Measurements from ENCODE around the gene SHISAL1.

Gene SHISAL1

GRCh38 chr22:44298406-44299091 is 14.2 kb downstream of the SHISAL1 start:
- no peak for DNase-seq

- DNase-seq = no peak
Measured at GRCh38 chr22:44297470-44298061, 15.2 kb downstream of the SHISAL1 start.

DNA sequence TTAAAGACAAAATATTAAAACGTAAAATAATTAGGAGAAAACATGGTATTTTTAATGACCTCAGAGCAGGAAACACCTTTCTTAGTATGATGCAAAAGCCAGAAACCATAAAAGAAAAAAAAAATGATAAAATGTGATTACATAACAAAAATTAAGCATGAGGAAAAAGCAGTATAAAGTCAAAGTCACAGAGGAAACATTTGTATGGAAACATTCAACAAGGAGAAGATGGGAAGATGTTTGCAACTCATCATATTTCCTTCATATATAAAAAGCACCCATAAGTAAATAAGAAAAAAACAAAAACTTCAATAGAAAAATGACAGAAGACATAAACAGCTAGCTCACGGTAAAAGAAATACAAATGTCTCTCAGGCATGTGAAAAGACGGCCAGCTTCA is 17.3 kb downstream of the SHISAL1 start:
- no peak for DNase-seq

DNA sequence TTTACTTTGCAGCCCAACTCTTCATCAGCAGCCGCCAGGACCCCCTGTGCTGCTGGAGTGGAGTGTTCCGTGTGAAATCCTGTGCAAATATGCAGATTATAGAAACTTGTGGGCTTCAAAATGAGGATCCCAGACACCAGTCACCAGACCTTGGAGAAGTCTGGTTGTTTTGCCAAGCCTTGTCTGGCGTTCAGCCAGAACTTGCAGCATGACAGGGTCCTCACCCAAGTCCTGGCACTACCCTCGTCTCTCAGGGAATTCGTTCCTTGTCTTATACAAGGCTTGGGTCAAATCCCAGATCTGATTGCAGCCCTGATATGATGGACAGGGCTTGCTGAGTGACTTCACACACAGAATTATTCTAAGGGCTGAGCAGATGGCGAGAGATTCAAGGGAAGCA is 18.9 kb downstream of the SHISAL1 start:
- DNase-seq = no peak

DNA sequence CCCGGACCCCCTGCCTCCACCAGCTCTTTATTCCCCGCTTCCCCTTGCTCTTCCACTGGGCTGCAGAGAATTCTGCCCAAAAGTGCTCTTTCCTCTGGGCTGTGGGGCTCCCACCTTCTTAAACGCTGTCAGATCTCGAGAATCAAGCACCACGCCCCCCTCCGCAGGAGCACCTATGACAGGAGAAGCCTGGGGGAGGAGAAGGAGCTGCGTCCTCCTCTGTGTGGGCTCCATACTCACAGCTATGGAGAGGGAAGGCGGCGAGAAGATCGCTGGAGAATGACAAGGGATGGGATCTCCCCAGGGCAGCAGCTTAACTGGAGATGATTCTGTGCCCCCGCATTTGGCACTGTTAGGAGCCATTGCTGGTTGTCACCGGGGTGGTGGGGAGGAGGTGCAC is 19.7 kb downstream of the SHISAL1 start:
- DNase-seq = no peak

GRCh38 chr22:44292521-44292920 is 20.2 kb downstream of the SHISAL1 start:
- no peak for DNase-seq

- DNase-seq = no peak
Measured at GRCh38 chr22:44291674-44292360, 20.9 kb downstream of the SHISAL1 start.

- DNase-seq = no peak
Measured at GRCh38 chr22:44291265-44291664, 21.5 kb downstream of the SHISAL1 start.

- DNase-seq = no peak
Measured at GRCh38 chr22:44289414-44290171, 23.2 kb downstream of the SHISAL1 start.

DNA sequence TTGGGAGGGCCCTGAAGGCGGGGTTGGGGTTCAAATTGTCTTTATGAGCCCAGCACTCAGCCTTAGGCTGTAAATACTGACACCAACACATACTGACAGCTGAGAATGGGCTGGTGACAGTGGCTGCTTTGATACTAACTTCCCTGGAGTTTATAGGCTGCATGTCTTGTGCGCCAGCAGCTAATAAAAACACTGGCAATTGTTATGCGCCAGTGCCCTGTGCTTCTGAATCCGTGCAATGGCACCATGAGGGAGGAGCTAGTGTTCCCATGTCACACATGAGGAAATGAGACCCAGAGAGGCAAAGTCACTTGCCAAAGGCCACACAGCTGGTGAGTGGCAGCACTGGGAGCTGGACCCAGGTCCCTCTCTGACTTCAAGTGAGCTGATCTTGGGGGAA is 23.8 kb downstream of the SHISAL1 start:
- no peak for DNase-seq

DNA sequence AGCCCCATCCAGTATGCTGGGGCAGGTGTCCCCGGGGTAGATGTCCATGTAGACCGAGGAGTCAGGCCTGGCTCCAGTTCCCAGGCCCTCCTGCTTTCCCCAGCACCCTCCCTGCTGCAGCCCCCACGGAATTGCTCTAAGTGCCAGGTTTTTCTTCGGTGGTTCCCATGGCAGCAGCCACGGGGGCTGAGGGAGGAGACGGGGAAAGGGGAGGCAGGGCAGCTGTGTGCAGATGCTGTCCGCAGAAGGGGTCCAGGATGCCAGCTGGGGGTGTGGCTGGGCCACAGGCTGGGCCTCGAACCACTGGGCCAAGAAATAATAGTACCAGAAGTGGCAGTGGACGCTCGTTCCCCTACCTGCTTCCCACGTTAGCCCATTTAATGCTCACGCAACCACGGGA is 25.0 kb downstream of the SHISAL1 start:
- no peak for DNase-seq

DNA sequence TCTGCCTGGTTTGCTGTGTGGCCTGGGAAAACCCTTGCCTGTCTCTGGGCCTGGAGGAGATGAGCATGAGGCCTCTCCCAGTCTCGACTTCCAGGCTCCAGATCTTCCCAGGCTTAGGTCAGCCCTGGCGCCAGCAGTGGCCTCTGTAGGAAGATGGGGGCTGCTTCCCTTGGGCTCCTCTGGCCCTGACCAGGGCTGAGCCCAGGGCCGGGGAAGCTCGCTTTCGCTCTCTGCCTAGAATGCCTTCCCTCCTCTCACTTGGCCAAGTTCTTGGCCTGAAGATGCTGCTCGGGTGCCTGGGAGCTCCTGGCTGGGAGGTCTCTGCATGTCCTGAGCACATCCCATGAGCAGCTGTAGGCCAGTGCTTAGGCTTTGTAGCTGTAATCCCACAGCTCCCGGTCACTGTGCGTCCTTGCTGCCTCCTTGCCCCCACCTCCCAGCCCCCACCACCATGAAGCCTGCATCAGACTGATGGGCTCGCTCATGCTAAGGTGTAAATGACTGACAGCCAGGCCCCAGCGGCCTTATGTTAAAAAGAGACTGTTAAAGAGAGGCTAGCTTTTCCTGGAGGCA is 25.5 kb downstream of the SHISAL1 start:
- DNase-seq = no peak

DNA sequence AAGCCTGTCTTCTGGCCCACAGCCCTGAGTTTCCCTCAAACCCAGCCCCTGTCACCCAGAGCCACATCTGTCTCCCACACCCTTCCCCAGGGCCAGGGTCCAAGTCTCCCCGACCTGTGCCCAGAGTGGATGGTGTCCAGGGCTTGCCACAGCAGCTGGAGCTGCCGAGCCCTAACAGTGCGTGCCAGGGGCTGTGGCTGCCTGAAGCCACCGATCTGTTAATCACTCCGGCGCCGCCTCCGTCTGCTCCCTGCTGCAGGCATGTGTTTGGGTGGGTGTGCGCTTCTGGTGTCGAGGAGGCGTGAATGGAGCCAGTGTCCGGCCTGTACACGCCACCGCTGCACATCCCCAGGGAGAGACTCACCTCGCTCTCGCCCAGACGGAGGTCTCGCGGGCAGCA is 26.1 kb downstream of the SHISAL1 start:
- DNase-seq = no peak

DNA sequence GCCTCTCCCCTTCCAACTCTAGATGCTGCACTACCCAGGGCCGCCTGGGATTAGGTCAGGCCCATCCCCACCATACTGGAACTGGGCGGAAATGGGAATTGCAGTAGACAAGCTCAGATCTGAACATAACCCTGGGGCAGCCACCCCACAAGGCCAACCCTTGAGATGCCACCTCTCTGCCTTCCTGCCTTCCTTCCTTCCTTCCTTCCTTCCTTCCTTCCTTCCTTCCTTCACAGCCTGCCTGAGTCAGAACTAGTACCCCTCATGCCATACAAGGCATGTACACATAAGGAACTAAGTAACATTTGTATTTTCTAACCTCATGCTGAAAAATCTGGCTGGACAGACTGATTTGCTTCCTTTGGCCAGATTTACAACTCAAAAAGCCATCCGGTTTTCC is 28.0 kb downstream of the SHISAL1 start:
- DNase-seq = no peak

- DNase-seq = no peak
Measured at GRCh38 chr22:44281768-44282637, 30.7 kb downstream of the SHISAL1 start.

DNA sequence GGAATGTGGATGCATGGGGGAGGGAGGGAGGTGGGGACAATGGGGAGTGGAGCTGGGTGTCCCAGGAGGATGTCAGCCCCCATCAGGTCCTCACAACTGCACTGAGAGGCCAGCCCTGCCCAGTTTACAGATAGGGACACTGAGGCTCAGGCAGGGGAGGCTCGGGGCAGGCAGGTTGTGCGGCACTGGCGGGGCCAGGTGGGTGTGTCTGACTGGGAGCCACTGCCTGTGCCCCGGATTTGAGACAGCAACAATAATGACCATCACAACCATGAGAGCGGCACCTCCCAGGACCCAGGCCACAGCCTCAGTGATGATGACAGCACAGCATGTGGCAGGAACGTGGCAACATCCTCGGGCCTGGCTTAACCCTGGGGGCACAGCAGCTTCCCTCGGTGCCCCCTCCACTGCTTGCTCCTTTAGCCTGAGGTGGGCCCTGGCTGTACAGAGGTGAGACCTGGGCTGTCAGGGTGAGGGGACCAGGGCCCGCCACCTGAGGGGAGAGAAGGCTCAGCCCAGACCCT is 32.0 kb downstream of the SHISAL1 start:
- DNase-seq = no peak

- DNase-seq = no peak
Measured at GRCh38 chr22:44279069-44279360, 33.7 kb downstream of the SHISAL1 start.

GRCh38 chr22:44278243-44279068 is 34.3 kb downstream of the SHISAL1 start:
- no peak for DNase-seq

DNA sequence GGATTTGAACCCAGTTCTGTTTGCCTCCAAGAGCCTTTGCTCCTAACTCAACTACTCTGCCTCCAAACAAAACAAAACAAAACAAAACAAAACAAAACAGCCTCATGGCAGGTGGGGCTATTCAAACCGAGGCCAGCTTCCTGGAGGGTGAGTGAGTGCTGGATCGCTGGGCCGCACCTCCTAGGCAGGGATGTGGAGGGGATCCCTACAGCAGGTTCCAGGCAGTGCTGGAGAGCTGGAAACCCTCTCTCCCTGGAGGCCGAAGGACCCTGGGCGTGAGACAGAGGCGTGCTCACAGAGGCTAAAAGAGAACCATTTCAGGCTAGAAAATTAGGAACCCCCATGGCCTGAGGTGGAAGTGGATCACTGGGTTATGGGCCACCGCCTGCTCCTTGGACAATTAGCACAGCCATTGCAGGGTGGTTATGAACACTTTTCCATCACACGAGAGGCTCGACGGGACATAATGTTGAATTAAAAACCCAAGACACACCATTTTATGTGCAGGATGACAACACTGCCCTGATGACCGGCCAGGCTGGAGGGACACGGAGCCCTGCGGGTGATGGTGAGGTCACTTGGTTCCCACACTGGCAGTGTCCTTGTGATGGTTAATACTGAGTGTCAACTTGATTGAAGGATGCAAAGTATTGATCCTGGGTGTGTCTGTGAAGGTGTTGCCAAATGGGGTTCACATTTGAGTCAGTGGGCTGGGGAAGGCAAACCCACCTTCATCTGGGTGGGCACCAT is 35.2 kb downstream of the SHISAL1 start:
- no peak for DNase-seq

GRCh38 chr22:44276706-44277356 is 35.9 kb downstream of the SHISAL1 start:
- no peak for DNase-seq
